Caki2 (cell line): ENCODE data around the gene ZNF888. TPM values are rescaled to one million over a fixed set of nuclear protein-coding genes. Genes with fewer than 3 reads are reported as not detected.
"Not testable (repeated sequence)": the region's sequence is repeated elsewhere in the genome, so short reads cannot be mapped to it uniquely, and the experiment has no call there.

ENCODE experiments used
- DNase-seq: peaks from one replicate; pipeline ENCODE4 v3.0.0-alpha.2; 2015; ENCODE audit warnings: low read depth
- in situ Hi-C: cut with HindIII; loops from 2 replicates; pipeline ENCODE4 v1.10.0; 2016; ENCODE audit warnings: low sequenced_read_pairs, low pct_unique_long_range_greater_than_20kb, mixed read lengths
- total RNA-seq: library from RNA; depleted of rRNA; stranded (reverse); fragments of >200 nt; shearing (Covaris generic); gene quantifications from 2 replicates; pipeline ENCODE4 v1.2.3, GENCODE V29; 2014; ENCODE audit warnings: low replicate concordance; rRNA removed

ZNF888 gene
- 2.8 and 4.3 TPM in 2 replicates for total RNA-seq

DNA sequence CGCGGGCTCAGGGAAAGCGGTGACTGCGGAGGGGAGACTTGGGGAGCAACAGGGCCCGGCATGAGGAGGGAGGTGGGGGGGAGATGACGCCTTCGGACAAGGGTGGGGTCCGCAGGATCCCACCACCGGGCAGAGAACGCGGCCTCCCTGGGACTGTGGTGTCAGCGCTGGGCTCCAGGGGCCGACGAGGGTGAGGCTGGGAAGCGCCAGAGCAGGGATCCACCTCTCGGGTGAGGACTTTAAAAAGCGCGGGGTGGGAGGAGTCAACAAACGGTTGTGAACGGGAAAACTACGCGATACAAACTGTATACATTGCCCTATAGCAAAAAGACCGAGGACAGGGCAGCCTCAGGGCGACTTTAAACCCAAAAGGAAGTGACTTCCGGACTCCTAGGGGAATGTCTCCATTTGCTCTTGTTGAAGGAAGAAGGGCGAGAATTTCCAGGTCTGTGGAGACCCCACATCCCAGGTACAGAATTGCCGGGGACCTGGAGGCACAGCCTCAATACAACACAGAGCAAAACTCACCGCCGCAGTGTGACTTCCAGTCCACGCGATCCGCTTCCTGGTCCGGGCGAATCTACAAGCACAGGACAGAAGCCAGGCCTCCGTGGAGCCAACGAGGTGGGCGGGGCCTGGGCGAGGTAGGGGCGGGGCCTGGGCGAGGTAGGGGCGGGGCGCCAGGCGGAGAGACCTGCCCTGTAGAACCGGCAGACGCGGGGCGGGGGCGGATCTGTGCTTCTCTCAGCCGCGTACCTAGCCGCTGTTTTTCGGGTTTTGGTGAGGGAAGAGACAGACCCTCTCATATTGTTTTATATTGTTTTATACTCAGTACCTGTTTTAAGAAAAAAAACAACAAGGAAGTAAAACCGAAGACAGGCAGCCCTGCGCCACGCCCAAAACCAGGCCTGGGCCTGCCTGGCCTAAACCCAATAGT, at the start of gene ZNF888:
Gene ZNF888 (minus strand): TSS at position 588 of the 937 bp plus-strand sequence. CDS start 5,555 bp downstream, outside the sequence.
- peak; percentile 84 for DNase-seq
- in situ Hi-C loops: no loop called here

DNA sequence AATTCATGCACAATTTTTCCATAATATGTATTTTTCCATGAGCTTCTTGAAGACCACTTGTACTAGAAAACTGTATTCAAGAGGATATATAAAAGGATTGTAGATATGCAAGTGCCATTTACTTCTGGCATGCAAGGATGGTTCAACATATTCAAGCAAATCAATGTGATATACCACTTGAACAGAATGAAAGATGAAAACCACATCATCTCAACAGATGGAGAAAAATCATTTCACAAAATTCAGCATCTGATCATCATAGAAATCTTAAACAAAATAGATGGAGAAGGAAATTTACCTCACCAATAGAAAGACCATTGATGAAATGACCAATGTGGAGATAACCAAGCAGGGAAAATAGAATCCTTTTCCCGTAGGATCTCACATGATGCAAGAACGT, 44.5 kb upstream of the ZNF888 start:
- DNase-seq: no peak
- in situ Hi-C loops: no loop called here

DNA sequence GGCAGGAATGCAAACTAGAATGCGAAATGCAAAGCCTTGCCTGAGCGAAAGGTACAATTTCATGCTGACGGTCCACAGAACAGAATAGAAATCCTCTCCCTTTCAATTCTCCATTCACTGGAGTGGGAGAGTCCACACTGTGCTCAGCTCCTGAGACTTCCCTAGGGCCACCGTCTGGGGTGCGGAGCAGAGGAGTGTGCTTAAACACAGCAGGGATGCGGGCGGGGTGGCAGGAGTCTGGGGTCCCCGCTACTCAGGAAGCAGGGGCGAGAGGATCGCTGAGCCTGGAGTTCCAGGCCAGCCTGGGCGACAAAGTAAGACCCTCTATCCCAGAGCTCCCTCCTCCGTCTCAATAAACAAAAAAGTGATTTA, 40.0 kb upstream of the ZNF888 start:
- DNase-seq: no peak
- in situ Hi-C loops: no loop called here

DNA sequence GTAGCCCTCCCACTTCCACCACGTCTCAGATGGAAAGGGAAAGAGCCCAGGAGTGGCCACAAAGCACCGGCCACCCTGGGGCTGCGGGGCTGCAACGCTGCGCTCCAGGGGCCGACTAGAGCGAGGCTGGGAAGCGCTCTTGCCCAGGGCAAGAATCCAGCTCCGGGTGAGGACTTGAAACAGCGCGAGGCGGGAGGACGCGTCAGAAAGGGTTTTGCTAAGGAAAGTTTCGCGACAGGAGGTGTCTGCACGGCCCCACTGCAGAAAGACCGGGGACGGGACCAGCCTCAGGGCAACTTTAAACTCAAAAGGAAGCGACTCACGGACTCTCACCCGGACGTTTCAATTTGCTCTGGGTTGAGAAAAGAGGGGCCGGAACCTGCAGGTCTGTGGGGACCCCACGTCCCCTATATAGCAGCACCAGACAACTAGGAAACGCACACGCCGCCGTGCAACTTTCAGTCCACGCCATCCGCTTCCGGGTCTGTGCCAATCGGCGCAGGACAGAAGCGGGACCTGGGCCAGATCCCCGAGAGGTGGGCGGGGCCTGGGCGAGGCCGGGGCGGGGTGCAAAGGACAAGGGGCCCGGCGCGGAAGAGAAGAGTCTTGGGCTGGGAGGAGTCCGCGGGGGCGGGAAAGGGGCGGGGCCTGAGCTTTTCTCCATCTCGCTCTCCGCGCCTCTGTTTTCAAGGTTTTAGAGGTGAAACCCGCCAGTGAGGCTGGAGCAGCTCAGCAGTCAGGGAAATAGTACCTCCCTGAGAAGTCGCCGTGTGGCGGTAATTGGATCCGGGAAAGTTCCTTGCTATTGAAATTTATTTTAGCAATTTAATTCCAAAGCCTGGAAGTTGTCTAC, 39.4 kb upstream of the ZNF888 start, which contains the start of gene ZNF816:
Gene ZNF816 (minus strand): TSS at position 488 of the 853 bp plus-strand sequence. CDS start 6,792 bp downstream, outside the sequence.
- in situ Hi-C loops: no loop called here

DNA sequence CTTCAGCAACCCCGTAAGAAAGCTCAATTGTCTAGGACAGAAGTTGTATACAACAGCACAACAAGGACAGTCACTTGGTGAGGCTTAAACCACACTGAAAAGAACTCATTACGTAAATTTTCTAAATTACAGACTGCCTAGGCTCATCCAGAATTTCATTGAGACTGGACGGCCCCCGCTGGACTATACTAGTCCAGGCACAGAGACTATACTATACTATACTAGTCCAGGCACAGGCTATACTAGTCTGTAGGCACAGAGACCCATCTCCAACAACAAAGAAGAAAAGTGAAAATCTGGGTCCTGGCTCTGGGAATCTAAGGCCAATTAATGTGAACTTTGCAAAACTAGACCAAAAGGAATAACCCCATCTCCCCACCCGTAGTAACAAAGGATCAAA, 38.8 kb upstream of the ZNF888 start:
- in situ Hi-C loops: no loop called here

More for the DNA sequence above, 39.4 kb upstream of the ZNF888 start, which contains the start of gene ZNF816:
- peak; percentile 91 for DNase-seq

DNA sequence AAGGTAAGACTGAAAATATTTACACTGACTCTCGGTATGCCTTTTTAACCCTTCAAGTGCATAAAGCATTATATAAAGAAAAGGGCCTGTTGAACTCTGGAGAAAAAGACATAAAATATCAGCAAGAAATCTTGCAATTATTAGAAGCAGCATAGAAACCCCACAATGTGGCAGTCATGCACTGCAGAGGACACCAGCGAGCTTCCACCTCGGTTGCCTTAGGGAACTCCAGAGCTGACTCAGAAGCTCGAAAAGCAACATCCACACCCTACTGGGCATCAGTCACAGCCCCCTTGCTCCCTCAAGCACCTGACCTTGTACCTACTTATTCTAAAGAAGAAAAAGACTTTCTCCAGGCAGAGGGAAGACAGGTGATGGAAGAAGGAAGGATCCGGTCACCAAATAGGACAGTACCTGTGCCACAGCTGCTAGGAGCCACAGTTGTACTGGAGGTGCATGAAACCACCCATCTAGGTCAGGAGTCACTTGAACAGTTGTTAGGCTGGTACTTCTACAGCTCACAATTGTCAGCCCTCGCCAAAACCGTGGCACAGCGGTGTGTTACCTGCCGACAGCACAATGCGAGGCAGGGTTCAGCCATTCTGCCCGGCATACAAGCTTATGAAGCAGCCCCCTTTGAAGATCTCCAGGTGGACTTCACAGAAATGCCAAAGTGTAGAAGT, 36.5 kb upstream of the ZNF888 start:
- in situ Hi-C loops: no loop called here

More for the DNA sequence above, 38.8 kb upstream of the ZNF888 start:
- no peak for DNase-seq

DNA sequence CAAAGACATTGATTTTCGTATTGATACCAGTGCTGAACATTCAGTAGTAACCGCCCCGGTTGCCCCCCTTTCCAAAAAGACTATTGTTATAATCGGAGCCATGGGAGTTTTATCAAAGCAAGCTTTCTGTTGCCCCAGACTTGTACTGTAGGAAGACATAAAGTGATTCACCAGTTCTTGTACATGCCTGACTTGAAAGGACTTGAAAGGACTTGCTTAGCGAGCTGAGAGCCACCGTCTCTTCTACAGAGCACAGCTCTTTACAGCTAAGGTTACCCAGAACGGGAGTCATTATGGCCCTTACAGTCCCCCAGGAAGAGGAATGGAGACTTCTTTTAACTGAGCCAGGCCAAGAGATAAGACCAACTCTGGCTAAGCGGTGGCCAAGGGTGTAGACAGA, 34.4 kb upstream of the ZNF888 start:
- in situ Hi-C loops: no loop called here
- DNase-seq: no peak

More for the DNA sequence above, 36.5 kb upstream of the ZNF888 start:
- no peak for DNase-seq

GRCh38 chr19:52956917-52957316, 33.7 kb upstream of the ZNF888 start:
- in situ Hi-C loops: no loop called here
- no peak for DNase-seq

- DNase-seq: no peak
- in situ Hi-C loops: no loop called here
These were observed 26.2 kb upstream of the ZNF888 start for GRCh38 chr19:52949422-52949821.

DNA sequence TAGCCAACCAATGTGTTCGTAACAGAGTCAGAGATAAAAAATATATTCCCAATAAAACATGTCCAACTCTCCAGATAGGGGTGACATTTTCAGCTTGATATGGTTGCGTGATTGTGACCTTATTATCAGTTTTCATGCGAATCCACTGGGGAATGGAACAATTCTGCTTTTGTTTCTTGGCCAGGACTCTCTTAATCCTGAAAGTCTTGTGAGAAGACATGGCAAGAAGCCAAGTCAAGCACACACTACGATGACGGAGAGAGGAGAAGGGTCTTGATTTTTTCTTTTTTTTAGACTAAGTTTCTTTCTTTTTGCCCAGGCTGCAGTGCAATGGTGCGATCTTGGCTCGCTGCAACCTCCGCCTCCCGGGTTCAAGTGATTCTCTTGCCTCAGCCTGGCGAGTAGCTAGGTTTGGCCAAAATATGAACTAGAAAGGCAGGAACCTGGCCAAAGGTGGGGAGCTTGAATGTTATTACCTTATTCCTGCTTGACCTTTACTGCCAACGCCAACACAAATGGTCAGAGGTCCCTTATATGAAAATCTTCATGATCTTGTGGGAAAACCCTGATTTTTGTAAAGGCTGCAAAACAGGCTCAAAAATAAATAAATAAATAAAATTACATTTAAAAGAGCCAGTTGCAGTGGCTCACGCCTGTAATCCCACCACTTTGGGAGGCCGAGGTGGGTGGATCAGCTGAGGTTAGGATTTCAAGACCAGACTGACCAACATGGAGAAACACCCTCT, 25.0 kb upstream of the ZNF888 start:
- DNase-seq: no peak
- in situ Hi-C loops: no loop called here

DNA sequence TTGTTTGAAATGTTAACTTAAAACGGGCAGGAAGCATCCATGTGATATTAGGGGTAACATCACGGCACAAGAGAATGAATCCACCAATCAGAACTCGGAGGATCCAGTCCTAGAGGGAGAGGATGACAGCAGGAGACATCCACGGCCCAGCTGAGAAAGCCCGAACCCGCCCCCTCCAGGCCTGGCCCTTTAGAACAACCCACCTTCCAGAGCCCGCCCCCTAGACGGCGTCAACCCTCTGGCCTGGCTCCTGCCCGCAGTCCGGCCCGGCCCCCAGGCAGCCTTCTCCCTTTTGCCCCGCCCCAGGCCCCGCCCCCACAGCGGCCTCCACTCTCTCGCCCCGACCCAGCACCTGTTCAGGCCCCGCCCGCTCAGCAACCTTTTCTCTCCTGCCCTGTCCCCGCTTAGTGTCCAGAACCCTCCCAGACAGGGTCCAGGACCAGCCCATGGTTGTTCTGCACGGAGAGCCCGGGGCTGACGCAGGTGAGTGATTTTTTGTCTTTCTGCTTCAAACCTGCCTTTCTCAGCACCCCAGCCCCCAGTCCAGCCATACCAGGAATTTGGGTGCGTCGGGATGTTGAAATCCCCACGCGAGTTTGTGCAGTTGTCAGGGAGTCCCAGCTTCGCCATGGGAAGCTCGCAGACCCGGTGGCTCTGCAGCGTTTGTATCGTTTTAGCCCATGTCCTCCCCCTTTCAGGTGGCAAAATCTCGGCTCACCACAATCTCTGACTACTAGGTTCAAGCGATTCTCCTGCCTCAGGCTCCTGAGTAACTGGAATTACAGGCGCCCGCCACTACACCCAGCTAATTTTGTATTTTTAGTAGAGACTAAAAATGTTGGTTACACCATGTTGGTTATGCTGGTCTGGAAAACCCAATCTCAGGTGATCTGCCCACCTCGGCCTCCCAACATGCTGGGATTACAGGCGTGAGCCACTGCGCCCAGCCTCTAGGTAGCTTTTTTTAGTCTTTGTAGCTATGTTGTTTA, 23.4 kb upstream of the ZNF888 start:
- in situ Hi-C loops: no loop called here
- no peak for DNase-seq

DNA sequence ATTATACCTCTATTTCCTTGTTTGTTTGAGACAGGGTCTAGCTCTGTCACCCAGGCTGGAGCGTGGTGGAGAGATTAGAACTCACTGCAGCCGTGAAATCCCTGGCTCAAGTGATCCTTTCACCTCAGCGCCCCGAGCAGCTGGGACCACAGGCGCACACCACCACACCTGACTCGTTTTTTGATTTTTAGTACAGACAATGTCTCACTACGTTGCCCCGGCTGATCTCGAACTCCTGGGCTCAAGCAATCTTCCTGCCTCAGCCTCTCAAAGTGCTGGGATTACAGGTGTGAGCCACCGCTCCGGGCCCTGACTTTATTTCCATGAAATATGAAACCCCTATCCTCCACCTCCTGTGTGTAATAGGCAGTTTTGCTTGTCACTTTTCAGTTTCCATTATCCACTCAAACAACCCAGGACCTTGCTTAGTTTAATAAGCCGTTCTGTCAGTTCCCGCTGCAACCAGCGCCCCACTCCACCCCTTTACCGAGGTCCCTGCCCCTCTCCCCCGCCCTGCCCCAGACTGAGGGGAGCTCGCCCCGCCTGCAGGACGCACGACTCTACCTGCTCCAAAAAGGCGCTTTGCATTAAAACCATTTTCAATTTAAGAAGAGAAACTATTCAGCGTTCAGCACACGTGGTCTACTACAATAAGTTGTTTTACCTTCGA, 22.6 kb upstream of the ZNF888 start:
- no peak for DNase-seq
- in situ Hi-C loops: no loop called here

DNA sequence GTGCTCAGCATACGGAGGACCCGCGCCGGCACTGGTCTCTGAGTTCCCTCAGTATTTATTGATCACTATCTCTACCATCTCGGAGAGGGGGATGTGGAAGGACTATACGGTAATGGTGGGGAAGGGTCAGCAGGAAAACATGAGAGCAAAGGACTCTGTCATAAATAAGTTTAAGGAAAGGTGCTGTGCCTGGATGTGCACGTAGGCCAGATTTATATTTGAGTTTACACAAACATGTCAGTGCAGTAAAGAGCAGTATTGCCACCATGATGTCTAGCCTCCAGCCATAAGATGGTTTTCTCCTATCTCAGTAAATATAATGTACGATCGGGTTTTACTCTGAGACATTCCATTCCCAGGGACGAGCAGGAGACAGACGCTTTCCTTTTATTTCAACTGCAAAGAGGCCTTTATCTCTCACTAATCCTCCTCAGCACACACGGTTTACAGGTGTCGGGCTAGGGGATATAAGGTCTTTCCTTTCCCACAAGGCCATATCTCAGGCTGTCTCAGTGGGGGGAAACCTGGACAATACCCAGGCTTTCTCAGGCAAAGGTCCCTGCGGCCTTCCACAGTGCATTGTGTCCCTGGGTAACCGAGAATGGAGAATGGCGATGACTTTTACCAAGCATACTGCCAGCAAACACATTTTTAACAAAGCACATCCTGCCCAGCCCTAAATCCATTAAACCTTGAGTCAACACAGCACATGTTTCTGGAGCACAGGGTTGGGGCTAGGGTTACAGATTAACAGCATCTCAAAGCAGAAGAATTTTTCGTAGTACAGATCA, 21.7 kb upstream of the ZNF888 start:
- in situ Hi-C loops: not testable (repeated sequence)

GRCh38 chr19:52943884-52944643, 20.8 kb upstream of the ZNF888 start:
- in situ Hi-C loops: no loop called here
- no peak for DNase-seq

More for the DNA sequence above, 21.7 kb upstream of the ZNF888 start:
- DNase-seq: peak; percentile 31
